Activated gamma-delta T cell treated with Interleukin-2 at 50 U/mL for 16 hours (primary cell): Measurements from ENCODE around the gene FUT9.
"Not testable (repeated sequence)": the region's sequence is repeated elsewhere in the genome, so short reads cannot be mapped to it uniquely, and the experiment has no call there.

Experiments
- DNase-seq: peaks from one replicate; pipeline ENCODE4 v3.0.0-alpha.2; 2020

FUT9 gene

GRCh38 chr6:96194675-96195074 is 178.9 kb downstream of the FUT9 start:
- DNase-seq = no peak

GRCh38 chr6:96195272-96195671 is 179.5 kb downstream of the FUT9 start:
- no peak for DNase-seq

GRCh38 chr6:96196633-96197032 is 180.9 kb downstream of the FUT9 start:
- no peak for DNase-seq

- DNase-seq = no peak
Measured at GRCh38 chr6:96197241-96197640, 181.5 kb downstream of the FUT9 start.

- no peak for DNase-seq
Measured at GRCh38 chr6:96202571-96202970, 186.8 kb downstream of the FUT9 start.

GRCh38 chr6:96211341-96211740 is 195.6 kb downstream of the FUT9 start:
- no peak for DNase-seq

- DNase-seq = no peak
Measured at GRCh38 chr6:96212066-96212465, 196.3 kb downstream of the FUT9 start.

GRCh38 chr6:96213784-96214183 is 198.0 kb downstream of the FUT9 start:
- no peak for DNase-seq

- no peak for DNase-seq
Measured at GRCh38 chr6:96223695-96224094, 207.9 kb downstream of the FUT9 start.

- DNase-seq = no peak
Measured at GRCh38 chr6:96227135-96227534, 211.4 kb downstream of the FUT9 start.

GRCh38 chr6:96234444-96234843 is 218.7 kb downstream of the FUT9 start:
- no peak for DNase-seq

GRCh38 chr6:96235927-96236326 is 220.2 kb downstream of the FUT9 start:
- DNase-seq = no peak

GRCh38 chr6:96236471-96236870 is 220.7 kb downstream of the FUT9 start:
- DNase-seq = no peak

GRCh38 chr6:96237638-96238347 is 222.0 kb downstream of the FUT9 start:
- no peak for DNase-seq

- DNase-seq = no peak
Measured at GRCh38 chr6:96246563-96246962, 230.8 kb downstream of the FUT9 start.

- DNase-seq = no peak
Measured at GRCh38 chr6:96249755-96250154, 234.0 kb downstream of the FUT9 start.

GRCh38 chr6:96257751-96258150 is 242.0 kb downstream of the FUT9 start:
- no peak for DNase-seq

- DNase-seq = not testable (repeated sequence)
Measured at GRCh38 chr6:96260787-96261430, 245.1 kb downstream of the FUT9 start.
